K562 (cell line): ENCODE data around the gene POU4F3. TPM values are rescaled to one million over a fixed set of nuclear protein-coding genes. Genes with fewer than 3 reads are reported as not detected.

Source experiments
- ATAC-seq: fragments of 200-7000 bp; cut with Tn5 transposase; 3 replicates; pipeline ENCODE4 v1.9.1; 2020; ENCODE audit warnings: moderate library complexity
- BruUV-seq: library from RNA; stranded (reverse); fragments of 400-500 nt; replicated peaks from 2 replicates; lab custom pipeline; 2021; lab: Mats Ljungman, UMichigan
- CTCF ChIA-PET: fragments of 300-600 bp; formaldehyde crosslinking; extraction: SDS; loops from one replicate; lab custom pipeline; 2021; ENCODE audit warnings: low intra/inter-chr PET ratio; lab: Yijun Ruan, JAX
- POLR2A ChIA-PET: fragments of 300-600, 350-650 bp; sonication (Branson Sonifier 250); formaldehyde crosslinking; extraction: SDS; loops from one replicate; lab custom pipeline; 2021; ENCODE audit warnings: antibody characterized with exemption, inconsistent platforms; lab: Yijun Ruan, JAX
- DNase-seq, 4 experiments: peaks; one replicate each; pipeline versions ENCODE4 v3.0.0 to v3.0.0-alpha.2; 2011 to 2018; ENCODE audit warnings: low spot score in 3 of 4, mixed read lengths in 3 of 4; ENCODE audit errors: extremely low read depth in 1 of 4
- FAIRE-seq: peaks from 2 replicates; lab custom pipeline; 2011; peaks lifted over from hg19 to GRCh38; lab: Jason Lieb, UNC
- H2AFZ ChIP-seq: 2 replicates; pipeline ENCODE4 v1.6.0; 2011; ENCODE audit warnings: low read depth, low read length, control low read depth, inconsistent platforms
- H3K27ac ChIP-seq: fragments of 200-600 bp; 3 replicates; pipeline ENCODE4 v1.8.0; 2011; ENCODE audit warnings: low read depth, mild to moderate bottlenecking, control low read depth, inconsistent platforms, low read length, moderate library complexity, mixed read lengths; ENCODE audit errors: extremely low read depth
- H3K27me3 ChIP-seq, 2 experiments: fragments of 300-600 bp in 1 of 2; 2 replicates in 1 of 2; 3 replicates in 1 of 2; pipeline versions ENCODE4 v1.6.0 to v1.8.0; 2011; ENCODE audit warnings: inconsistent platforms in 2 of 2, low read length in 2 of 2, mild to moderate bottlenecking in 1 of 2, mixed read lengths in 1 of 2, moderate library complexity in 1 of 2; ENCODE audit not compliant: control insufficient read depth in 2 of 2, insufficient read depth in 2 of 2
- H3K36me3 ChIP-seq: fragments of 300-600 bp; 3 replicates; pipeline ENCODE4 v1.8.0; 2011; ENCODE audit warnings: mild to moderate bottlenecking, low read length, inconsistent platforms; ENCODE audit not compliant: control insufficient read depth, insufficient read depth
- H3K4me1 ChIP-seq, 2 experiments: fragments of 200-600 bp in 1 of 2; replicated peaks in 1 of 2; 2 replicates in 1 of 2; 3 replicates in 1 of 2; pipeline versions ENCODE4 v1.5.1 to v1.8.0; 2011; ENCODE audit warnings: inconsistent platforms in 2 of 2, low read length in 2 of 2, mild to moderate bottlenecking in 1 of 2, mixed read lengths in 1 of 2, moderate library complexity in 1 of 2; ENCODE audit not compliant: control insufficient read depth in 2 of 2, insufficient read depth in 2 of 2
- H3K4me2 ChIP-seq: 2 replicates; pipeline ENCODE4 v1.6.1; 2011; ENCODE audit warnings: low read length, control low read depth, inconsistent platforms, mixed read lengths; ENCODE audit not compliant: insufficient read depth
- H3K4me3 ChIP-seq: fragments of 200-600 bp; sonication (generic), shearing (Covaris generic); 2 replicates; pipeline ENCODE4 v1.5.1; 2016; ENCODE audit warnings: control low read depth, inconsistent platforms
- H3K79me2 ChIP-seq: fragments of 200-600 bp; 3 replicates; pipeline ENCODE4 v1.8.0; 2011; ENCODE audit warnings: low read length, inconsistent platforms; ENCODE audit not compliant: control insufficient read depth, insufficient read depth
- H3K9ac ChIP-seq, 2 experiments: 2 replicates each; pipeline versions ENCODE4 v1.6.0 to v1.6.1; 2011; ENCODE audit warnings: low read depth in 2 of 2, low read length in 2 of 2, control low read depth in 1 of 2, inconsistent platforms in 1 of 2, mild to moderate bottlenecking in 1 of 2, mixed read lengths in 1 of 2; ENCODE audit not compliant: insufficient read depth in 1 of 2
- H3K9me1 ChIP-seq: one replicate; pipeline ENCODE4 v1.6.0; 2011; ENCODE audit warnings: inconsistent platforms, mild to moderate bottlenecking, low read length, moderate library complexity; ENCODE audit not compliant: control insufficient read depth, insufficient read depth
- H3K9me3 ChIP-seq: replicated peaks from 2 replicates; pipeline ENCODE4 v1.5.1; 2011; ENCODE audit warnings: low read depth, low read length, inconsistent platforms; ENCODE audit not compliant: control insufficient read depth, insufficient read depth
- H4K20me1 ChIP-seq: replicated peaks from 2 replicates; pipeline ENCODE4 v1.6.1; 2011; ENCODE audit warnings: low read length, inconsistent platforms, mixed read lengths; ENCODE audit not compliant: control insufficient read depth, insufficient read depth
- IFI16 ChIP-seq: fragments of 250-450 bp; sonication (Bioruptor Pico); IDR thresholded peaks from 2 replicates; pipeline ENCODE4 v2.1.2; 2022; ENCODE audit warnings: mild to moderate bottlenecking, inconsistent platforms
- STAT5A ChIP-seq: IDR thresholded peaks from 2 replicates; pipeline ENCODE4 v1.6.1; 2012; ENCODE audit warnings: low read length, inconsistent platforms, borderline replicate concordance
- ZBTB2 ChIP-seq: fragments of 450-650 bp; IDR thresholded peaks from 2 replicates; pipeline ENCODE4 v1.6.1; 2016; ENCODE audit warnings: antibody characterized with exemption
- ZNF354B ChIP-seq: fragments of 250-450 bp; sonication (Bioruptor Pico); IDR thresholded peaks from 2 replicates; pipeline ENCODE4 v1.4.0; 2020
- ZNF589 ChIP-seq: fragments of 200-800 bp; sonication (Bioruptor generic); IDR thresholded peaks from 2 replicates; pipeline ENCODE4 v1.6.1; 2016; ENCODE audit warnings: low read depth, missing genetic modification characterization, missing compliant biosample characterization
- WGBS: fragments of 100-300 bp; shearing (Covaris generic); methylation state at CpG from one replicate; pipeline ENCODE4 v1.1.6; 2016; ENCODE audit warnings: low coverage, mixed read lengths; ENCODE audit not compliant: insufficient coverage; ENCODE audit errors: missing lambda C conversion rate; 5-methylcytosine and 5-hydroxymethylcytosine counted together
- in situ Hi-C: fragments of 300-500 bp; cut with MboI; formaldehyde crosslinking; loops from 4 replicates; pipeline ENCODE4 v1.15.0; 2018; ENCODE audit warnings: inconsistent platforms, mixed read lengths
- intact Hi-C: fragments of 100-400 bp; cut with micrococcal nuclease; formaldehyde crosslinking; loops from 2 replicates; pipeline ENCODE4 v1.14.2; 2022
- polyA plus RNA-seq, 8 experiments: library from polyadenylated mRNA; depleted of rRNA in 4 of 8; stranded (reverse) in 5 of 8; unstranded in 3 of 8; fragments of >200 nt; fragmentation: Nextera tagmentation in 2 of 8; fragmentation: Illumina TruSeq in 1 of 8; extraction: Ambion mirVana in 2 of 8; extraction: Trizol in 1 of 8; gene quantifications; 2 replicates each; pipeline versions ENCODE4 v1.2.1 to v1.2.3, GENCODE V29; 2011 to 2014; ENCODE audit warnings: inconsistent platforms in 1 of 8, missing spikeins in 1 of 8
- total RNA-seq, 7 experiments: library from RNA; depleted of rRNA in 6 of 7; stranded (reverse); fragments of >200 nt in 6 of 7; fragmentation: Illumina TruSeq in 2 of 7; extraction: Trizol in 2 of 7; gene quantifications; 2 replicates each; pipeline versions ENCODE4 v1.2.1 to v1.2.3, GENCODE V29; 2011 to 2021; ENCODE audit warnings: low replicate concordance in 1 of 7

The POU4F3 gene
- total and polyA plus RNA-seq, 9 of the 15 experiments (the other 6 are each of a cell fraction or from before 2014, with no cell fraction given) = 0.04 to 0.13 (median 0.07) TPM; not detected in 6

GRCh38 chr5:146306838-146307237, 31.8 kb upstream of the POU4F3 start (continued):
- no peak for TF ChIP-seq ZBTB2

- POLR2A ChIA-PET = no interaction called here
- CTCF ChIA-PET = no interaction called here
Observed at GRCh38 chr5:146307796-146308195, 30.8 kb upstream of the POU4F3 start.

More at GRCh38 chr5:146307796-146308195, 30.8 kb upstream of the POU4F3 start:
- Histone ChIP-seq H3K79me2 (no peaks in the 10 kb centered on the region), H3K4me1 (no peaks in the 10 kb centered on the region), H3K36me3 (no peaks in the 10 kb centered on the region), H4K20me1 (no peaks in the 10 kb centered on the region), H2AFZ (no peak overlapping the region)
- intact Hi-C loops = no loop called here
- no TSS peak for BruUV-seq
- 0% methylated on average over 2 of the region's 2 CpGs for WGBS
- no peak for ATAC-seq
- TF ChIP-seq STAT5A = no peak
- no peak for TF ChIP-seq IFI16 (CRISPR knock-in tag)
- TF ChIP-seq ZNF589 (CRISPR knock-in tag) = no peak
- no peak for TF ChIP-seq ZNF354B (CRISPR knock-in tag)
- TF ChIP-seq, all 486 proteins: peak for 0
- Histone ChIP-seq H3K9ac (no peak overlapping the region), H3K4me3 (no peak overlapping the region), H3K27ac (no peak overlapping the region), H3K4me2 (no peak overlapping the region), H3K9me3 (no peaks in the 10 kb centered on the region), H3K27me3 (peaks cover 27 to 30% of the 10 kb centered on the region in 2 experiments), H3K9me1 (no peaks in the 10 kb centered on the region)
- no peak for DNase-seq
- in situ Hi-C loops = loop anchor here (25.0 kb wide), 1 partner anchor 655 kb away; no protein-coding TSS in a partner anchor
- FAIRE-seq = no peak
